ENCODE measurements around the gene AKR1D1.
"Not testable (repeated sequence)": the region's sequence is repeated elsewhere in the genome, so short reads cannot be mapped to it uniquely, and the experiment has no call there.

AKR1D1 gene, protein sequence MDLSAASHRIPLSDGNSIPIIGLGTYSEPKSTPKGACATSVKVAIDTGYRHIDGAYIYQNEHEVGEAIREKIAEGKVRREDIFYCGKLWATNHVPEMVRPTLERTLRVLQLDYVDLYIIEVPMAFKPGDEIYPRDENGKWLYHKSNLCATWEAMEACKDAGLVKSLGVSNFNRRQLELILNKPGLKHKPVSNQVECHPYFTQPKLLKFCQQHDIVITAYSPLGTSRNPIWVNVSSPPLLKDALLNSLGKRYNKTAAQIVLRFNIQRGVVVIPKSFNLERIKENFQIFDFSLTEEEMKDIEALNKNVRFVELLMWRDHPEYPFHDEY

DNA sequence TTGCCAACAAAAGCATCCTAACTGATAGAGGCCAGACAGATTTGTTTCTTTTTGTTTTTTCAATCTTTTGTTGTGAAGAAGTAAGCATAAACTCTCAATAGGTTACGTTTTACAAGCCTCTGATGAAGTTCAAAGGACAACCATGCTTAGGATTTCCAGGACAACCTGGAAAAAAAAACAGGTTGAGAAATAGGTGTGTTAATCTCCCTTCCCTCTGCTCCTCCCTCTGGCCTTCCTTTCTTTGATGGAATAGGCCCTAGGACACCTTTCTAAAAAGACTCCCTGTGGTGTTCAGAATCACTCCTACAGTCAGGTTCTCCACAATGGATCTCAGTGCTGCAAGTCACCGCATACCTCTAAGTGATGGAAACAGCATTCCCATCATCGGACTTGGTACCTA lies at the start of gene AKR1D1:
AKR1D1 (plus strand) TSS at position 264 of the 400 bp plus-strand sequence; CDS start at position 324, 60 bp downstream.
- DNase-seq (ENCODE audit: low read depth): no peak

DNA sequence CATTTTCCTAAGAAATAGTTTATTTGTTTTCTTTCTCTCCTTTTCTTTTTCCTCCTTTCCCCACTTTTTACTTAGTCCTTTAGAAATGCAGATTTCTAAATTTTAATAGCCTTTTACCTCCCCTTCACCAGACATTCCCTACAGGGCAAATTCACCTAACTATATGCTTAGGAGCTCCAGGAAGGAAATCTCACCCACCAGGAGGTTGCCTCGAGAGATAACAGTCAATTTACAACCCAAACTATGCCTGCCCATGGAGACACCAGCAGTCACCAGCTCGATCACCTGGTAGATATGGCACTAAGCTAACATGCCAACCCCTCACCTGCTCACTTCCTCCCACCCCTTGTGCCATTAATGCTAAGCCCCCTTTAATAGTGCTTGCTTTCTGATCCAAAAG lies 49.2 kb upstream of the AKR1D1 start:
- no peak for DNase-seq (ENCODE audit: low read depth)

DNA sequence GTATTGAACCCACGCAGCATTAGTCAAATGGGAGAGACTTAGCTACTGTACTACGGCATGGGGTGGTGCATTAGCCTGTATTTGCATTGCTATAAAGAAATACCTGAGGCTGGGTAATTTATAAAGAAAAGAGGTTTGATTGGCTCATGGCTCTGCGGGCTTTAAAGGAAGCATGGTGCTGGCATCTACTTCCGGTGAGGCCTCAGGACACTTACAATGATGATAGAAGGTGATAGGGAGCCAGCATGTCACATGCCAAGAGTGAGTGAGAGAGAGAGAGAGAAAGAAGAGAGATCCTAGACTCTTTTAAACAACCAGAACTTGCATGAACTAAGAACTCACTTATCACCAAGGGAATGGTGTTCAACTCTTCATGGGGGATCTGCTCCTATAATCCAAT lies 47.1 kb upstream of the AKR1D1 start:
- no peak for DNase-seq (ENCODE audit: low read depth)

DNA sequence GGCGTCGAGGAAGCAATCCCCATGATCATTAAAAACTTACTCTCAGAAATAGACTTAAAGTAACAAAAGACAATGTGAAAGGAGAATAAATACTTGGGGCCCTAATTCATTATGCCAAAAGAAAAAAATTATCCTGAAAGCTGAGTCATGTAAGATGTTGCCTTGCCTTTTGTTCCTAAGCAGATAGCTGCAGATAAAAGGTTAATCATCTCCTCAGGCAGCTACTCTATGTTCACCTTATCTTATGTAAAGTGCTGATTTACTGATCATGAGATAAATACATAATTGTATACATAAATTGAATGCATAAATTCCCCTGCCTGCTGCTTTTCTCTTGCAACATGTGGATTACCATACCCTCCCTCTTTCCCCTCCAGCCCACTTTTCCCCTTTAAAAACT lies 46.3 kb upstream of the AKR1D1 start:
- DNase-seq (ENCODE audit: low read depth): no peak

DNA sequence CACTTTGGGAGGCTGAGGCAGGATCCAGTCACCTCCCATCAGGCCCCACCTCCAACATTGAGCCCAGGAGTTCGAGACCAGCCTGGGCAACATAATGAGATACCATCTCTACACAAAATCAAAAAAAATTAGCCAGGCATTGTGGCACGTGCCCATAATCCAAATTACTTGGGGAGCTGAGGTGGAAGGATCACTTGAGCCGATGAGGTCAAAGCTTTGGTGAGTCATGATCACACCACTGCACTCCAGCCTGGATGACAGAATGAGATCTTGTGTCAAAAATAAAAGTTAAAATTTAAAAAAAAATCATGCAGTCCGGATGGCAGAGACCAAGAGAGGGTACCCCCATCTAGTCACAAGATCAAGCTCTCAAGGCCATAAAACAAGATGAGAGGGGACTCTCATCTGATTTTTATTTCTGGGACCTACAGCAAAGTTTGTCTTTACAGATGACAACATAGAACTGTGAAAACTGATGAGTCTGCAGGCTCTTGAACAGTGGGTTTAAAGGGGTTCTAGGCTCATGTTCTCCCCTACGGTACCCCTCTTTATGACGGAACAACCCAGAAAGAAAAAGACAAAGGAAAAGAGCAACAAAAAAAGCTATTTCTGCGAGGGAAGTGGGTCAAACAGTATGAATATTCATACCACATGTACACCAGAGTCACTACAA lies 45.4 kb upstream of the AKR1D1 start:
- DNase-seq (ENCODE audit: low read depth): no peak

DNA sequence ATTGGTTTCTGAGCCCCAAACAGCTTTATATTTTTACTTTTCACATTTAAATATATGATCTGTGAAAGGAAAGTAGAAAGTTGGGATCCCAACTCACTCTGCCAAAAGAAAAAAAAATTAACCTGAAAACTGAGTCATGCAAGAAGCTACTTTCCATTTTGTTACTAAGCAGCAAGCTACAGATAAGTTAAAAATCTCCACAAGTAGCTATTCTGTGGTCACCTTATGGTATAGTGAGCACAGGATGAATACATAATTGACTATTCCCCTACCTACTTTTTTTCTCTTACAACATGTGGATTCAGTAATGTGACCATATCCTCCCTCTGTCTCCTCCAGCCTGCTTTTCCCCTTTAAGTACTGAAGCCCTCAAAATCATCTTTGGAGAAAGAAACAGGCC lies 44.1 kb upstream of the AKR1D1 start:
- no peak for DNase-seq (ENCODE audit: low read depth)

DNA sequence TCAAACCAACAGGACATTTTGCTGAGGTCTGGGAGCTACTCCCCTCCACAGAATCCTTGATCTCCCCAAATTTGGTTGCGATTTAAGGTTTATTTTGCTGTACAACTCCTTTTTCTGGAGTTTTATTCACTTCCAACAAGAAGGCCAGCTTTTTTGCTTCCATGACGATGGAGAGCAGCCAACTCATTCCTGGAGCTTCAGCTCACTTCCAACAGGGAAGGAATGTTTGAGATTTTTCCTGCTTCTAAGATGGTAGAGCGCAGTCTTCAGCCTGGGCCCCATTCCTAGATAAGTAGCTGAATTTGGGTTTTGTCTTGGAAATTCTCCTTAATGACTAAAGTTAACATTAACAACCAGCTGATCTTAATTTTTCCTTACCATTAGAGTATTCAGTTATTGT lies 43.5 kb upstream of the AKR1D1 start:
- DNase-seq (ENCODE audit: low read depth): no peak

DNA sequence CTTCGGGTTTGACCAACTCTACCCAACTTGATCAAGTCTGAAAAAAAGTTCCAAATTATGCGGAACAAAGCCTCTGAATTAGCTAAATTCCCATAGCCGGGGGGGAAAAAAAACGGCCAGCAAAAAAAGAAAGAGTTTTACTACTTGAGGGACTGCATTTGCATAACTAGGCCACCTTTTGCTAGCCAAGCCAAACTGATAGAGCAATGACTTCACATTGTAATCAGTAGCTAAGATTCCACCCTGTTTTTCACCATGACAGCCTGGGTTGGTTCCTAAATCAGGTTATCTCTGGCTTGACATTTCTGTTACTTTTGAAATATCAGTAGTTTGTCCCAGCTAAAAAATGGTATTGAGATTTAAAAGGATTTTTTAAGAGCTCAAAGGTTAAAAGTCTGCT lies 43.0 kb upstream of the AKR1D1 start:
- DNase-seq (ENCODE audit: low read depth): no peak

DNA sequence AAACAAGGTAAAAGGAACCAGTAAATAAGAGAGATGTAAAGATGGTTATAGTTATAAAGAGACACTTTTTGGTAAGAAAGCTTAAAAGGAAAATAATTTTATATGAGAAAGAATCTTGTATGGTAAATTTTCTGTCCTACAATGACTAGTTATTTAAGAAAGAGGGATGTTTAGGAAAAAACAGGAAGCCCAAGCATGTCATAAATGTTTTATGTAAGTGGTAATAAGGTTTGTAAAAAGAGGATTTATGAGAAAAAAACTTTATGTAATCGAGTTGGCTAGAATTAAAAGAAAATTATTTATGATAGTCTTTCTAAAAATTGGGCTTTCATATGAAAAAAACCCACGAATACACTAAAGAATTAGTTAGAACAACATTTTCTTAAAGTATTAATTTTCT lies 40.1 kb upstream of the AKR1D1 start:
- no peak for DNase-seq (ENCODE audit: low read depth)

DNA sequence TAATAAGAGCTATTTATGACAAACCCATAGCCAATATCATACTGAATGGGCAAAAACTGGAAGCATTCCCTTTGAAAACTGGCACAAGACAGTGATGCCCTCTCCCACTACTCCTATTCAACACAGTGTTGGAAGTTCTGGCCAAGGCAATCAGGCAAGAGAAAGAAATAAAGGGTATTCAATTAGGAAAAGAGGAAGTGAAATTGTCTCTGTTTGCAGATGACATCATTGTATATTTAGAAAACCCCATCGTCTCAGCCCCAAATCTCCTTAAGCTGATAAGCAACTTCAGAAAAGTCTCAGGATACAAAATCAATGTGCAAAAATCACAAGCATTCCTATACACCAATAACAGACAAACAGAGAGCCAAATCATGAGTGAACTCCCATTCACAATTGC lies 36.2 kb upstream of the AKR1D1 start:
- not testable (repeated sequence) for DNase-seq (ENCODE audit: low read depth)

DNA sequence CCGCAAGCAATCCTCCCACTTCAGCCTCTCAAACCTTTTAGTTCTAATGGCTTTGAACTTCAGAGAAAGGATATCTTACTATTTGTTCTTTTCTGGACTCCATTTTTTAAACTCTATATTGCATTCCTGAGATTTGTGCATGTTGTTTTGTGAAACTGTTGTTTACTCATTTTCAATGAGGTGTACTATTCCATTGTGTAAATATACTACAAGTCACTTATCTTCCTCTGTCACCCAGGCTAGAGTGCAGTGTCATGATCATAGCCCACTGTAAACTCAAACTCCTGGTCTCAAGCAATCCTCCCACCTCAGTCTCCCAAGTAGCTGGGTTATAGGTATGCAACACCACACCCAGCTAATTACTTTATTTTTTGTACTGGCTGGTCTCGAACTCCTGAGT lies 31.4 kb upstream of the AKR1D1 start:
- no peak for DNase-seq (ENCODE audit: low read depth)

DNA sequence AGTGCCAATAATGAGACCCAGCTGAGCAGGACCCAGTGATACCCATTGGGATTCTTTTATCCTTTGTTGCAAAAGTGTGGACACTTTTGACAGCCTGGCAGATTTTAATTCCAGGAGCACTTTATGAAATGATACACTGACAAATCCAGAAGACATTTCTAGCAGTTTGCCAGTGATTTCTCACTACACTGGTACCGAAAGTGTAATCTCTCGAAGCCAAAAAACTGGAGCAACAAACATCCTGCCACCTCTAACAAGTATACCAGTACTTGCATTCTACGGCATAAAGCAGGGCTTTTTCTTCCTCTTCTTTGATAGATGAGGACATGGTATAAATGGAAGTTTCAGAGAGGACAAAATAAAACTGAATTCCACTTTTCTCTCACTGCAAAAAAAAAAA lies 28.4 kb upstream of the AKR1D1 start:
- no peak for DNase-seq (ENCODE audit: low read depth)

DNA sequence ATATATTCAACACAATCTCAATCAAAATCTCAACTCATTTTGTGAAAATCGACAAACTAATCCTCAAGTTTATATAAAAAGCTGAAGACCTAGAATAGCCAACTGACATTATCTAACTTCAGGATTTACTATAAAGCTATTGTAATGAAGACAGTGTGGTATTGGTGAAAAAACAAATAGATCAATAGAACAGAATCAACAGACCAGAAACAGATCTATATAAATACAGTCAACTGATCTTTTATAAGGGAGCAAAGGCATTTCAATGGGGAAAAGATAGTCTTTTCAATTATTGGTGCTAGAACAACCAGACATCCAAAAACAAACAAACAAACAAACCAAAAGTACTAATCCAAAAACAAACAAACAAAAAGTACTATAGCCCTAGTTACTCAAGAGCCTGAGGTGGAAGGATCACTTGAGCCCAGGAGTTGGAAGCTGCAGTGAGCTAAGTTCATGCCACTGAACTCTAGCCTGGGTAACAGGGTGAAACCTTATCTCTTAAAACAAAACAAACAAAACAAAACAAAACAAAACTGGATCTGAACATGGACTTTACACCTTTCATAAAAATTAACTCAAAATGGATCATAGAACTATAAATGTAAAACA lies 26.6 kb upstream of the AKR1D1 start:
- DNase-seq (ENCODE audit: low read depth): no peak

DNA sequence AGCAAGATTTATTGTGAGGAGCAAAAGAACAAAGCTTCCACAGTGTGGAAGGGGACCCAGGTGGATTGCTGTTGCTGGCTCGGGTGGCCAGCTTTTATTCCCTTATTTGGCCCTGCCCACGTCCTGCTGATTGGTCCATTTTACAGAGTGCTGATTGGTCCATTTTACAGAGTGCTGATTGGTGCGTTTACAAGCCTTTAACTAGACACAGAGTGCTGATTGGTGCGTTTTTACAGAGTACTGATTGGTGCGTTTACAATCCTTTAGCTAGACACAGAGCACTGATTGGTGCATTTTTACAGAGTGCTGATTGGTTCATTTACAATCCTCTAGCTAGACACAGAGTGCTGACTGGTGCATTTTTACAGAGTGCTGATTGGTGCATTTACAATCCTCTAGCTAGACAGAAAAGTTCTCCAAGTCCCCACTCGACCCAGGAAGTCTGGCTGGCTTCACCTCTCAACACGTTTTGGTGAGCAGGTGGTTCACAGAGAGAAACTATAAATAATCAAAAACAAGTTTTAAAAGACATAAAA lies 24.5 kb upstream of the AKR1D1 start:
- not testable (repeated sequence) for DNase-seq (ENCODE audit: low read depth)

DNA sequence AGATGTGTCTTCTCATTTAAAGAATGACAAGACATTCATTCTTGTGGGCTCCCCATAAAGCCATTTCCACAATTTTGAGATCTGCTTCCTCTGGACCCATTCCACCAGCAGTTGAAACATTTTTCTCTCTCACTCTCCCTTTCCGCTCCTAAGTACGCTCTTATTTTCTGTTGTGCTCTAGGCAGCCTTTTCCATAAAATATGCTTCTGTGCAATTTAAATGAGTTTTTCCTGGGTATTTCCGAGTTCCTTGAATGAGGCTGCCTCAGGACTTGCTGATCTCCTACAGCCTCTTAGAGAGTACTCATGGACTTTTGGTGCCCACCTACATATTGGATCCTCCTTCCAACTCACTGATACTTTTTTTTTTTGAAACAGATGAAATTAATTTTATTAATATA lies 23.6 kb upstream of the AKR1D1 start:
- no peak for DNase-seq (ENCODE audit: low read depth)

DNA sequence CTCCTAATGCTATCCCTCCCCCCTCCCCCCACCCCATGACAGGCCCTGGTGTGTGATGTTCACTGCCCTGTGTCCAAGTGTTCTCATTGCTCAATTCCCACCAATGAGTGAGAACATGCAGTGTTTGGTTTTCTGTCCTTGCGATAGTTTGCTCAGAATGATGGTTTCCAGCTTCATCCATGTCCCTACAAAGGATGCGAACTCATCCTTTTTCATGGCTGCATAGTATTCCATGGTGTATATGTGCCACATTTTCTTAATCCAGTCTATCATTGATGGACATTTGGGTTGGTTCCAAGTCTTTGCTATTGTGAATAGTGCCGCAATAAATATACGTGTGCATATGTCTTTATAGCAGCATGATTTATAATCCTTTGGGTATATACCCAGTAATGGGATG lies 20.6 kb upstream of the AKR1D1 start:
- DNase-seq (ENCODE audit: low read depth): not testable (repeated sequence)

DNA sequence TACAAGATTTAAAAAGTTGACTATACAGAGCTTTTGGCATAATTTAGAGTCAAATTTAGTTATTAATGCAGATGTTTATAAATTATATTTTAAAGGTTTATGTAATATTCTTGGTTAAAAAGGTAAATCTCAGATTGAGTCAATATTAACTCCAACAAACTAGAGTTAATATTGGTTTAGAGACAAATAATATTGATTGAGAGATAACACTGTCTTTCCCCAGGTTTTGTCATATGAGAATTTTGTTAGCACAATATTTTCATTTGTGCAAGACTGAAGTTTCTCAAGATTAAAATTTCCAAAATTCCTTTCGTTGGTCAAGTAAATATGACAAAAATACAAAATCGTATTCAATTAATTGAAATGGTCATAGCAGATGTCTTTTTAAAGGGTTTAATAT lies 12.9 kb upstream of the AKR1D1 start:
- DNase-seq (ENCODE audit: low read depth): no peak

DNA sequence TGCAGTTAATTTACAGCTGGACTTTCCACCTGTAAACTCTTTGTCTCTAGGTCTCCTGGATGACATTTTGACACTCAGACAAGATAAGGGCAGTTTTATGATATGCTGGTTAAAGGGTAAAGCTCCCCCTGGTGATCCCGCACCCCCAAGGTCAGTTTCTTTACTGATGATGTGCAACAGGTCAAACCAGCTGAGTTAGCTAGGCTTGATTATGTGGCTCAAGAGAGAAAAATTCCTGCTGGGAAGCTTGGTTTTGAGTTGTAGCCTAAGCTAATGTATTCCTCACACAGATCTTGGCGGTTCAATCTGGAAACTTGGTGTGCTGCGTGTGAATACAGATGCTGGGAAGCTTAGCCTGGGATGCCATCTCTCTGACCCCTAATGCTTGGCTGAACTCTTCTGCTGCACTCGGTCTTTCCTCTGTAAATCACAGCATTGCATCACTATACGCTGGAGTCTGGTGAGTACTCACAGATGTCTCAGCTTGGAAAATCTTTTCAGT lies 11.4 kb upstream of the AKR1D1 start:
- DNase-seq (ENCODE audit: low read depth): no peak

DNA sequence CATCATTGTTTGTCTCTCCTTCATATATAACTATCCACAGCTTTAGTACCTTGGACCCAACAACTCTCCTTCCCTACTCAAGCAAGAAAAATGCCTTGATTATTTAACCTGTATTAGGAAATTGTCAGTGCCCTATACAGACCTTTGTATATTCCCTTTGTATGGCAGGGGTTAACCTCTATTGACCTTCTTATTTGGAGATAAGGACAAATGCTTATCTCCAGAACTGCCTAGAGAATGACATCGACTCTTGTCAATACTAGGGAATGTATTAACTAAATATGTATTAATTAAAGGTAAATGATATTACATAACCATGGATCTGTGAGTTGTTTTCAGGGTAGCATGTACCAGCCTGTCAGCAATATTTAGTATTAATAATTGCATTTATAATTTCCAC lies 10.4 kb upstream of the AKR1D1 start:
- no peak for DNase-seq (ENCODE audit: low read depth)

DNA sequence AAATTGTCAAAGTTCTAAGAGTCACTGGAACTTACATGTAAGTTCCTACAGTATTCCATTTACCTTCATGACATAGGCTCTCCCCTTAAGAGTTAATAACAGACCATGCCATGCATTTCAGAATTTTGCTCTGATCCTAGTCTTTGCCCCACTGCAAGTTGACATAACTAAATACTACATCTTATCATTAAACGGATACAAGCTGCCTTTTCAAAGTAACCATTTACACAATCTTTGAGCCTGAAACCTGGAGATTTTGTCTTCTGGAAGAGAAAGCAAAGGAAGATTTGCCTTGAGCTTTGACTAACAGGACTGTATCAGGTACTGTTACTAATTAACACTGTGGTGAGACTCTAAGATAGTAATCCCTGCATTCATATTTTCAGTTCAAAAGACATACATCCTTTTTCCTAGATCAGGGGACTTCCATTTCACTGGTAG lies 9.3 kb upstream of the AKR1D1 start:
- DNase-seq (ENCODE audit: low read depth): no peak

DNA sequence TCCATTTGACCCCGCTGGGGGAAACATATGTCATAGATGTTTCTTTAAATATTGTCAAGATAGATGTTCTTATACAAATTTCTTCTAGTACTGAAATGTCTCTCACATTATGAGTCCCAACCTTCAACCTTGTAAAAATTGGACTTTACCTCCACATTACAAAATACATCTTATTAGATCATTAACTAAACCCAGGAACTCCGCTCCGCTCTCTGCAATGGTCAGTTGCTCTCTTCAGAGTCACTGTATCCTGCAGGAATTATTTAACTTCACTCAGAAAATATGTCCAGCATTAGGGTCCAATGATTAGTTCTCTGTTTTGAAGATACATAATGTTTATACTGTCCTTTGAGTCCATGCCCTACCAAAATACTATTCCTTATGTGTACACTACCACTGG lies 8.5 kb upstream of the AKR1D1 start:
- no peak for DNase-seq (ENCODE audit: low read depth)

DNA sequence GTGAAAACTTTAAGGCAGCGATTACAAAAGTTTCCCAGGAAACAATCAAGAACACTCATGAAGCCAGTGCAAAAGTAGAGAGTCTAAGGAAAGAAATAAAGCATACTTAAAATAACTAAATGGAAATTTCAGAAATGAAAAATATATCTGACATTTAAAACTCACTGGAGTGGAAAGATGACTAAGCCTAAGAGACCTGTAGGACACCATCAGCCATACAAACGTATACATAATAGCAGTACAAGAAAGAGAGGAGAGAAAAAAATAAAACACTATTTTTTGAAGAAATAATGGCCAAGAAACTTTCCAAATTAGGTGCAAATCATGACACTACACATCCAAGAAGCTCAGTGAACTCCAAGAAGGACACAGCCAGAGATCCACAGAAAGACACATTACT lies 5.4 kb upstream of the AKR1D1 start:
- no peak for DNase-seq (ENCODE audit: low read depth)

DNA sequence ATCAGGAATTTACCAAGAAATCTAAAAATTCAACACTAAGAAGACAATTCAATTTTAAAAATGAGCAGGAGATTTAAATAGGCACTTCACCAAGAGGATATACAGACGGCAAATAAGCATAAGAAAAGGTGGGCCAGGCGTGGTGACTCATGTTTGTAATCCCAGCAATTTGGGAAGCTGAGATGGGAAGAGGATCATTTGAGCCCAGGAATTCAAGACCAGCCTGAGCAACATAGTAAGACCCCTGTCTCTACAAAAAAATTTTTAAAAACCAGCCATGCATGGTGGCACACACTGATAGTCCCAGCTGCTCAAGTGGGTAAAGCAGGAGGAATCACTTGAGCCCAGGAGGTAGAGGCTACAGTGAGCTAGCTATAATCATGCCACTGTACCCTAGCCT lies 3.5 kb upstream of the AKR1D1 start:
- no peak for DNase-seq (ENCODE audit: low read depth)

Data from stimulated activated CD4-positive, alpha-beta T cell treated with anti-CD3 and anti-CD28 coated beads, Interleukin-2, amount 100 ng/mL, for 4 hours (primary cell).